MM.1S (cell line): ENCODE results near the gene ALX3.

Source experiments
- EZH2 ChIP-seq: fragments of 300-600 bp; sonication (generic); optimal IDR thresholded peaks from 2 replicates; pipeline ENCODE3; 2017; ENCODE audit warnings: low read depth, mild to moderate bottlenecking, antibody characterized with exemption, low read length, mixed read lengths
- EZH2phosphoT487 ChIP-seq: fragments of 300-600 bp; sonication (generic); IDR thresholded peaks from 2 replicates; pipeline ENCODE4 v1.6.1; 2018; ENCODE audit warnings: antibody characterized with exemption, low read length
- TF ChIP-seq, protein P1 (sequence below): fragments of 300-600 bp; sonication (generic); IDR thresholded peaks from 2 replicates; pipeline ENCODE4 v1.5.1; 2016; ENCODE audit warnings: antibody characterized with exemption, low read length, mixed read lengths

- TF ChIP-seq, protein P1, sequence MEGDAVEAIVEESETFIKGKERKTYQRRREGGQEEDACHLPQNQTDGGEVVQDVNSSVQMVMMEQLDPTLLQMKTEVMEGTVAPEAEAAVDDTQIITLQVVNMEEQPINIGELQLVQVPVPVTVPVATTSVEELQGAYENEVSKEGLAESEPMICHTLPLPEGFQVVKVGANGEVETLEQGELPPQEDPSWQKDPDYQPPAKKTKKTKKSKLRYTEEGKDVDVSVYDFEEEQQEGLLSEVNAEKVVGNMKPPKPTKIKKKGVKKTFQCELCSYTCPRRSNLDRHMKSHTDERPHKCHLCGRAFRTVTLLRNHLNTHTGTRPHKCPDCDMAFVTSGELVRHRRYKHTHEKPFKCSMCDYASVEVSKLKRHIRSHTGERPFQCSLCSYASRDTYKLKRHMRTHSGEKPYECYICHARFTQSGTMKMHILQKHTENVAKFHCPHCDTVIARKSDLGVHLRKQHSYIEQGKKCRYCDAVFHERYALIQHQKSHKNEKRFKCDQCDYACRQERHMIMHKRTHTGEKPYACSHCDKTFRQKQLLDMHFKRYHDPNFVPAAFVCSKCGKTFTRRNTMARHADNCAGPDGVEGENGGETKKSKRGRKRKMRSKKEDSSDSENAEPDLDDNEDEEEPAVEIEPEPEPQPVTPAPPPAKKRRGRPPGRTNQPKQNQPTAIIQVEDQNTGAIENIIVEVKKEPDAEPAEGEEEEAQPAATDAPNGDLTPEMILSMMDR, result no peak
- TF ChIP-seq EZH2phosphoT487 (no peak), EZH2 (no peak)
Observed at GRCh38 chr1:110091791-110092190, 21.3 kb upstream of the ALX3 start.
